Activated CD8-positive, alpha-beta memory T cell treated with anti-CD3 and anti-CD28 coated beads, Interleukin-2, amount 50 U/mL, for 24 hours (primary cell): ENCODE data around the gene JAM3.
"Not testable (repeated sequence)": the region's sequence is repeated elsewhere in the genome, so short reads cannot be mapped to it uniquely, and the experiment has no call there.

ENCODE experiments used
- DNase-seq: peaks from one replicate; pipeline ENCODE4 v3.0.0-alpha.2; 2020; ENCODE audit errors: extremely low read depth

Gene JAM3

GRCh38 chr11:134101282-134101681 is 32.4 kb downstream of the JAM3 start:
- DNase-seq, result no peak

DNA sequence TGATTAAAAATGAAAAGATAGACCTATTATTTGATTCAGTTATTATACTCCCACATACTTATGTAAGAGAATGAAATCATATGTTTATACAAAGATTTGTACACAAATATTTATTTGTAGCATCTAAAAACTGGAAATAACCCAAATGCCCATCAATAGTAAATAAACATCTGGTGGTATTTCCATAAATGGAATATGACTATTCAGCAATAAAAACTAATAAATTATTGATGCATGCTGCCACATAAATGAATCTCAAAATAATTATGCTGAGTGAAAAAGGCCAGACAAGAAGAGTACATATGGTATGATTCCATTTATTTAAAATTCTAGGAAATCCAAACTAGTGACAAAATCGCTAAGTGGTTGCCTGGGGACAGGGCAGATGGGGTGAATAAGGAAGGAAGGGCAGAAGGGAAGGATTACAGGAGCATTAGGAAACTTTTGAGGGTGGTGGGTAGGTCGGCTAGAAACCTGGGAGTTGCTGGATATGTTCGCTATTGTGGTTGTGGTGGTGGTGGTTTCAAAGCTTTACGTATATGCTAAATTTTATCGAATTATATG is 41.5 kb downstream of the JAM3 start:
- DNase-seq, result no peak

DNA sequence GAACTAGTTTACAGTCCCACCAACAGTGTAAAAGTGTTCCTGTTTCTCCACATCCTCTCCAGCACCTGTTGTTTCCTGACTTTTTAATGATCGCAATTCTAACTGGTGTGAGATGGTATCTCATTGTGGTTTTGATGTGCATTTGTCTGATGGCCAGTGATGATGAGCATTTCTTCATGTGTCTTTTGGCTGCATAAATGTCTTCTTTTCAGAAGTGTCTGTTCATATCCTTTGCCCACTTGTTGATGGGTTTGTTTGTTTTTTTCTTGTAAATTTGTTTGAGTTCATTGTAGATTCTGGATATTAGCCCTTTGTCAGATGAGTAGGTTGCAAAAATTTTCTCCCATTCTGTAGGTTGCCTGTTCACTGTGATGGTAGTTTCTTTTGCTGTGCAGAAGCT is 44.9 kb downstream of the JAM3 start:
- DNase-seq, result not testable (repeated sequence)

DNA sequence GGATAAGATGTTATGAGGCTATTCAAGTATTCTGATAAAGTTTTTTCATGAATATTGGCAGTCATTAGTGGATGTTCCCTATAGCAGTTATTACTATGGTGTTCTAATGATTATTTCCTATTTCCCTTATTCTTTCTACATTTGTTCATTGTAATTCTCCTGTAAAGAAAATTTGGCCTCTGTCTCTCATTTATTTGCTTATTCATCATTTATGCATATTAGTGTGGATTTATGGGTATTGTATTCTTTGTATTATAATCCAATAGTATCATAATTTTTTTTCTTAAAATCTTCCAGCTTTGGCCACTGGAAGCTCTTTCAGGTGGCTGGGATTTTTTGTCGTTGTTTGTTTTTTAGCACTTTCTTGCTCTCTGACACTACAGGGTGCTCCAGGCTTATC is 47.3 kb downstream of the JAM3 start:
- no peak for DNase-seq

- DNase-seq, result no peak
These were observed 49.1 kb downstream of the JAM3 start for GRCh38 chr11:134118006-134118405.

- no peak for DNase-seq
These were observed 50.2 kb downstream of the JAM3 start for GRCh38 chr11:134119094-134119493.

GRCh38 chr11:134120143-134120850 is 51.4 kb downstream of the JAM3 start:
- DNase-seq, result no peak

- DNase-seq, result no peak
These were observed 52.2 kb downstream of the JAM3 start for GRCh38 chr11:134120921-134121526.

GRCh38 chr11:134124660-134125451 is 56.0 kb downstream of the JAM3 start:
- DNase-seq, result no peak

DNA sequence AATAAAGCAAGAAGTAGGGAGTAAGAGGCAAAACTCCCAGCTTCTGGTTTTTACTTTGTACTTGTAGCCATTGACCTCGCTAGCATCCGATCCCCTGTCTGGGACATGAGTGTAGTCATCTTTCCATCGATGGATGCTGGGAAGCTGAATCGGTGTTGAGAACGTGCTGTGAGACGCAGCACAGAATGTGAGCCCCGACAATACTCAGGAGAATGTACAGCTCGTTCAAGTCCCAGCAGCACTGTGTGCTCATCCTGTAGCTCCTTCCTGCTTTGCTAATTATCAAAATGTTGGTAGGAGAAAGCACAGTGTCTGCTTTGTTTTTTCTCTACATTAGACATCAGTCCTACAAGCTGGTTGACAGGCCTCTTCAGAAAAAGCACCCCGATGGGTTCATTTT is 56.6 kb downstream of the JAM3 start:
- DNase-seq, result no peak

DNA sequence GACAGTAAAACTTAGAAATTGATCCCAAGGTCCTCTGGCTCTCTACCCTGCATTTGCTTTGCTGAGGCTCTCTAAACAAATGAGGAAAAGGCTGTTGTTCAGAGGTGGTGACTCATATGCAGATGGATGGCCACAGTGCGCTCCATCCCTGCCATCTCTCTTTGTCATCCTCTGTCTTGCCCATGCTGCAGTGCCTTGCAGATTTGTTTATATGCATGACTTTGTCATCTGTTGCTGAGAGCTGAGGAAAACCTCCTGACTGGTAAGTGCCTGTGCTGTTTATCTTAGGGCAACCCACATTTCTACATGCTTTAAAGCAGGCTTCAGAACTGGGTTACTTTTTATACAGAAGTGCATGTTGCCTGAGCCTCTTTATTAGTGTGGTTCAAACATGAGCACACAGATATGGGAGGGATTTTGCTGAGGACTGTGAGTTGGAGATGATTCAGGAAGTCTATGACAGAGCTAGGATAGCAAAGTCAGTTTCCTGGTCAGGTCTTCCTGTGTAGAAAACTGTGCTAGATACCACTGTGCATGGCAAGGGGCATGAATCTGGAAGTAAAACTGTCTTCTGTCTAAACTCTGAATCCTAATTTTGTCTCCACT is 57.4 kb downstream of the JAM3 start:
- DNase-seq, result no peak

DNA sequence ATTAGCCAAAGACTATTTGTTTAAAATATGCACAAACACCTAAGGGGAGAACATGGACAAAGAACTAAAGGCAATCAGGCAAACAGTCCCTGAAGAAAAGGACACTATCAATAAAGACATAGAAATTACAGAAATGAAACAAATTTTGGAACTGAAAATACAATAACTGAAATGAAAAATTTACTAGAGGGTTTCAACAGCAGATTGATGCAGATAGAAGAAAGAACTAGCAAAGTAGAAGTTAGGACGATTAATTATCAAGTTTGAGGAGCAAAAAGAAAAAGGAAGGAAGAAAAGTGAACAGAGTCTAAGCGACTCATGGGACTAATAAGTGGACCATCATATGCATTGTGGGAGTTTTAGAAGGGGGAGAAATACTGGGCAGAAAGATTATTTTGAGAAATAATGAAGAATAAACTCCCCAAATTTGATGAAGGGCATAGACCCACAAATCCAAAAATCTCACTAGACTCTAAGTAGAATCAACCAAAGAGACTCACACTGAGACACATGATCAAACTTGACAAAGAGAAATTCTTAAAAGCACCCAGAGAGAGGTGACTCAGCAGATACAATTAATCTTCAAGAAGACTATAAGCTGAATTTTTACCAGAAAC is 62.9 kb downstream of the JAM3 start:
- no peak for DNase-seq

DNA sequence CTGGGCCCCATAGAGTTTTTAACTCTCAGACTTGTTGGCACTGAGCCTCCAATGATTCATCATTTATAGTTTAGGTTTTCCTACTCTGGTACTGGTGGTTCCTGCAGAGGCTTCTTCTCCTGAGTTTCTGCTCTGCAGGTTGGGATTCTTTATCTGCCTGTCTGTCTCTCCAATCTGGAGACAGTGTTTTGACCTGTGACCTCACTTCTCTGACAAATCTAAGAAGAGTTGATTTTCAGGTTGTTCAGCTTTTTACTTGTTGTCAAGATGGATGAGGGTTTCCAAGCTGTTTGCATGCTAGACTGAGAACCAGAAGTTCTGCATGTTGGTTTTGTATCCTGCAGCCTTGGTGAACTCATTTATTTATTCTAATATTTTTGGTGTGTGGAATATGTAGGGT is 63.9 kb downstream of the JAM3 start:
- DNase-seq, result no peak

- no peak for DNase-seq
These were observed 65.3 kb downstream of the JAM3 start for GRCh38 chr11:134134167-134134566.

GRCh38 chr11:134138376-134138775 is 69.5 kb downstream of the JAM3 start:
- no peak for DNase-seq

DNA sequence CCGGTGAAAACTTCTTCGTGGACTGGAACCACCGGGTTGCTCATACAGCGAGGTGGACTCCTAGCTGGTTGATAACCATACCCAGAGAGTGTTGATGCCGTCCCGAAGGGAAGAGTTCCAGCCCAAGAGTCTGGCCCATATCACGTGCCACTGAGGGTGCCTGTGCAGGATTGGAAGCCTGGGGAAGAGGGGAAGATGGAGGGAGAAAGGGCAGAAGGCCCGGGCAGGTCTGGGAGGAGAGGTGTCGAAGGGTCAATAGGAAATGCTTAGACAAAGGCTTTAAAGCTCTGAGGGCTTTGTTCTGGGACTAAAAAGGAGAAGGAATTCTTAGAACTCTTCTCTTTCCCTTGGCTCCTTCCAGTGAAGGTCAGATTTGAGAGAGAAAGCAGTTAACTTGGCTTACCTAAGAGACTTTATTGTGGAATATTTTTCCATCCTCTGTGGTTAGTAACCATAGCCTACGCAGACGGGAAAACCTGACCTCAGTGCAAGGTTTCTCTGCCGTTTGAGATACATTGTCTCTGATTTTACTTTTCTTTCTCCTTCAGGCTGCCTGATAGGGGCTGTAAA is 70.5 kb downstream of the JAM3 start:
- no peak for DNase-seq

- no peak for DNase-seq
These were observed 71.0 kb downstream of the JAM3 start for GRCh38 chr11:134139873-134140331.

DNA sequence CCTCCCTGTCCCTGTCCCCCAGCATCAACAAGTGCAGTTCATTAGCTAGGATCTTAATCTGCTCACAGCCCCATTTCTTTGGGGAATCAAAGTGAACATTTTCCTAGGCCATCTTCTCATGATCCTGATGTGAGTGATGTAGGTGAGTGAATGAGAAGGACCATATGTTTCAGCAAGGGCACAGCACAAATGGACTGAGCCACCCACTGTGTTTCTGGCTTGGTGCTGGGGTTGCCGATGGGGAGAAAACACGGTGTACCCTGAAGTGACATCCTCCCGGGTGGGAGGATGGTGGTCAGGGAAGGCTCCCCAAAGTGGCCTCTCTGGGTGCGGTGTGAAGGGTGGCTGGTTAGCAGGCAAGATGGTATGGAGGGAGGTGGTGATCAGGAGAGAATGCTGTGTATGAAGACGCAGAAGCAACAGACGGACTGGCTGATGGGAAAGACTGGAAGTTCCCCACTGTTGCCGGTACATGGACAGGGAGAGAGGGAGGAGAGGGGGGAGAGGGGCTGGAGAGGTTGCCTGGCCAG is 72.2 kb downstream of the JAM3 start:
- no peak for DNase-seq

DNA sequence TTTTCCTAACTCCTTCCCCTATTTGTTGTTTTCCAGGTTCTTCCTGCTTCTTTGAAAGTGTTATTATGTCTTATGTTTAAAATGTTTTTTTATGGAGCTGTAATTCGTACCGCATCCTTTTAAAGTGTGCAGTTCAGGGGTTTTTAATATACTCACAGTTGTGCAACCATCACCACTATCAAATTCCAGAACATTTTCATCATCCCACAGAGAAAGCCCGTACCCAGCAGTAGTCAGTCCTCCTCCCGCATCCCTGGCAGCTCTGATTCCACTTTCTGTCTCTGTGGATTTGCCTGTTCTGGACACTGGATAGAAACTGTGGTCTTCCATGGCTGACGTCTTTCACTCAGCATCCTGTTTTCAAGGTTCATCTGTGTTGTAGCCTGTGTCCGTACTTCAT is 73.7 kb downstream of the JAM3 start:
- no peak for DNase-seq

DNA sequence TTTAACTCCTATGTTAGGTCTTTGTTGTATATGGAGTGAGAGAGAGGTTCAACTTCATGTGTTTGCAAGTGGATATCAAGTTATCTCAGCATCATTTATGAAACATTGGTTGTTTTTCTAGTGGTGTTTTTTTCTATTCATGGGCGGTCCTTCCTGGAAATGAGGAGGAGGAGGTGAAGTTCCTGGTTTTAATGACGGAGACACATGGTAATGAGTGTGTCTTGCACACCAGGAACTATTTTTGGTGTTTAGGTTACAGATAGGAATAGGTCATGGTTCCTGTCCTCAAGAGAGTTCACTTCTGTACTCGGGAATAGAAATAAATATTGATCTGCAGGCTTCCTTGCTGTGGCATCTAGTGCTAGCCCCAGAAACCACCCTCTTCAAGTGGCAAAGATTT is 74.9 kb downstream of the JAM3 start:
- DNase-seq, result no peak

DNA sequence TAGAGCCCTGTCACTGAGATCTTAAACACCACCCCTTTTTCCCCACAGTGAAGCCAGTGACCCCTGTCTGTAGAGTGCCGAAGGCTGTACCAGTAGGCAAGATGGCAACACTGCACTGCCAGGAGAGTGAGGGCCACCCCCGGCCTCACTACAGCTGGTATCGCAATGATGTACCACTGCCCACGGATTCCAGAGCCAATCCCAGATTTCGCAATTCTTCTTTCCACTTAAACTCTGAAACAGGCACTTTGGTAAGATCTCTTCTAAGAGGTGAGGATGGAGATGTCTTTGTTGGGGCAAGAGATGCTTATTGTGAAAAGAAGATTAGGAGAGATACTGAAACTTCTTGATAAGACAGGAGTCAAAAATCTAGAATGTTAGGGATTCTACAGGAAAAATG is 75.9 kb downstream of the JAM3 start:
- DNase-seq, result no peak
